Endothelial cell of umbilical vein (primary cell): Measurements from ENCODE around the gene MRGPRD. TPM values are rescaled to one million over a fixed set of nuclear protein-coding genes. Genes with fewer than 3 reads are reported as not detected.

Experiments
- BruUV-seq: library from RNA; stranded (reverse); fragments of 400-500 nt; replicated peaks from 2 replicates; lab custom pipeline; 2021; lab: Mats Ljungman, UMichigan
- CTCF ChIA-PET: fragments of 300-600, 350-600 bp; sonication (Branson Sonifier 250); formaldehyde crosslinking; loops from one replicate; lab custom pipeline; 2021; ENCODE audit warnings: antibody characterized with exemption, inconsistent platforms; lab: Charles Lee
- POLR2A ChIA-PET: fragments of 300-600, 350-600 bp; sonication (Branson Sonifier 250); formaldehyde crosslinking; loops from one replicate; lab custom pipeline; 2021; ENCODE audit warnings: antibody characterized with exemption, inconsistent platforms; lab: Charles Lee
- DNase-seq: peaks from one replicate; pipeline ENCODE4 v3.0.0-alpha.2; 2011; ENCODE audit warnings: low read depth, low spot score
- FAIRE-seq: peaks from 2 replicates; lab custom pipeline; 2011; peaks lifted over from hg19 to GRCh38; lab: Jason Lieb, UNC
- H2AFZ ChIP-seq: 2 replicates; pipeline ENCODE4 v1.6.0; 2012; ENCODE audit warnings: low read depth, low read length, control low read depth, inconsistent platforms
- H3K27ac ChIP-seq: 2 replicates; pipeline ENCODE4 v1.5.1; 2011; ENCODE audit warnings: low read depth, mild to moderate bottlenecking, control low read depth, low read length, moderate library complexity; ENCODE audit not compliant: insufficient read depth
- H3K27me3 ChIP-seq, 2 experiments: 2 replicates each; pipeline versions ENCODE4 v1.6.0 to v1.6.1; 2011; ENCODE audit warnings: low read length in 2 of 2, mixed read lengths in 1 of 2; ENCODE audit not compliant: control insufficient read depth in 2 of 2, insufficient read depth in 2 of 2
- H3K36me3 ChIP-seq, 2 experiments: 2 replicates in 1 of 2; 3 replicates in 1 of 2; pipeline ENCODE4 v1.5.1; 2011; ENCODE audit warnings: low read length in 2 of 2, mild to moderate bottlenecking in 1 of 2, moderate library complexity in 1 of 2; ENCODE audit not compliant: control insufficient read depth in 2 of 2, insufficient read depth in 2 of 2; ENCODE audit errors: extremely low read depth in 1 of 2
- H3K4me1 ChIP-seq: 3 replicates; pipeline ENCODE4 v1.5.1; 2011; ENCODE audit warnings: mild to moderate bottlenecking, low read length; ENCODE audit not compliant: control insufficient read depth, insufficient read depth; ENCODE audit errors: extremely low read depth
- H3K4me2 ChIP-seq: 2 replicates; pipeline ENCODE4 v1.6.1; 2011; ENCODE audit warnings: low read length, control low read depth, mixed read lengths; ENCODE audit not compliant: insufficient read depth
- H3K4me3 ChIP-seq, 3 experiments: fragments of 200-600 bp in 1 of 3; sonication (generic), shearing (Covaris generic) in 1 of 3; replicated peaks in 1 of 3; 2 replicates each; pipeline ENCODE4 v1.5.1; 2011 to 2016; ENCODE audit warnings: control low read depth in 3 of 3, low read length in 3 of 3, mild to moderate bottlenecking in 2 of 3, inconsistent platforms in 1 of 3, low read depth in 1 of 3, moderate library complexity in 1 of 3; ENCODE audit not compliant: insufficient read depth in 1 of 3
- H3K79me2 ChIP-seq: 2 replicates; pipeline ENCODE4 v1.6.0; 2012; ENCODE audit warnings: low read length, inconsistent platforms; ENCODE audit not compliant: control insufficient read depth, insufficient read depth
- H3K9ac ChIP-seq: replicated peaks from 2 replicates; pipeline ENCODE3; 2011; ENCODE audit warnings: low read length, control low read depth; ENCODE audit not compliant: insufficient read depth; ENCODE audit errors: extremely low read depth
- H3K9me1 ChIP-seq: replicated peaks from 3 replicates; pipeline ENCODE4 v1.6.0; 2011; ENCODE audit warnings: mild to moderate bottlenecking, low read length; ENCODE audit not compliant: control insufficient read depth, insufficient read depth; ENCODE audit errors: extremely low read depth
- H3K9me3 ChIP-seq: replicated peaks from 2 replicates; pipeline ENCODE4 v1.5.1; 2012; ENCODE audit warnings: low read length, inconsistent platforms; ENCODE audit not compliant: control insufficient read depth, insufficient read depth
- H4K20me1 ChIP-seq: replicated peaks from 2 replicates; pipeline ENCODE3; 2011; ENCODE audit warnings: mild to moderate bottlenecking, low read length; ENCODE audit not compliant: control insufficient read depth, insufficient read depth; ENCODE audit errors: extremely low read depth
- CTCF ChIP-seq, 2 donors: IDR thresholded peaks; 1 replicate in 1 of 2; 2 replicates in 1 of 2; pipeline ENCODE4 v1.5.1; 2011; ENCODE audit warnings: low read length in 2 of 2, mild to moderate bottlenecking in 2 of 2, moderate library complexity in 2 of 2, control low read depth in 1 of 2, inconsistent platforms in 1 of 2, low read depth in 1 of 2; ENCODE audit not compliant: insufficient read depth in 1 of 2; ENCODE audit errors: extremely low read depth in 1 of 2
- EZH2 ChIP-seq: IDR thresholded peaks from 2 replicates; pipeline ENCODE4 v1.6.1; 2012; ENCODE audit warnings: borderline replicate concordance, low read depth, mild to moderate bottlenecking, moderate library complexity, low read length, inconsistent platforms; ENCODE audit not compliant: severe bottlenecking
- FOS ChIP-seq: IDR thresholded peaks from 2 replicates; pipeline ENCODE4 v1.6.1; 2011; ENCODE audit warnings: mild to moderate bottlenecking, low read length, moderate library complexity, borderline replicate concordance; ENCODE audit not compliant: insufficient read depth
- GATA2 ChIP-seq: IDR thresholded peaks from 2 replicates; pipeline ENCODE4 v1.7.0; 2011; ENCODE audit warnings: low read depth, mild to moderate bottlenecking, moderate library complexity, mixed read lengths, low read length; ENCODE audit not compliant: insufficient read length, insufficient read depth
- JUN ChIP-seq: IDR thresholded peaks from 2 replicates; pipeline ENCODE4 v1.6.1; 2011; ENCODE audit warnings: borderline replicate concordance, low read depth; ENCODE audit not compliant: insufficient read length, insufficient read depth
- MAX ChIP-seq: IDR thresholded peaks from 2 replicates; pipeline ENCODE4 v1.6.1; 2011; ENCODE audit not compliant: insufficient read depth, insufficient read length
- MYC ChIP-seq: IDR thresholded peaks from one replicate; pipeline ENCODE4 v1.6.1; 2011; ENCODE audit warnings: mild to moderate bottlenecking, low read depth, low read length
- POLR2A ChIP-seq: IDR thresholded peaks from 2 replicates; pipeline ENCODE4 v1.6.1; 2012; ENCODE audit warnings: low read depth, mild to moderate bottlenecking, control low read depth, low read length
- POLR2AphosphoS5 ChIP-seq: IDR thresholded peaks from 2 replicates; pipeline ENCODE4 v1.6.1; 2012; ENCODE audit warnings: low read depth, mild to moderate bottlenecking, control low read depth, low read length, moderate library complexity; ENCODE audit not compliant: insufficient read depth
- dilution Hi-C: fragments of 300-500 bp; cut with MboI; formaldehyde crosslinking; loops from one replicate; pipeline ENCODE4 v1.15.0; 2019; ENCODE audit warnings: low sequenced_read_pairs; ENCODE audit not compliant: extremely low pct_ligation_motif_present
- intact Hi-C: fragments of 100-400 bp; cut with micrococcal nuclease; formaldehyde crosslinking; loops from one replicate; pipeline ENCODE4 v1.10.0; 2022
- polyA plus RNA-seq, 4 experiments: library from polyadenylated mRNA; depleted of rRNA in 3 of 4; stranded (reverse) in 3 of 4; unstranded in 1 of 4; fragments of >200 nt; gene quantifications; 2 replicates each; pipeline versions ENCODE4 v1.2.1 to v1.2.3, GENCODE V29; 2011 to 2012; ENCODE audit warnings: missing spikeins in 1 of 4
- total RNA-seq: library from RNA; stranded (reverse); gene quantifications from 2 replicates; pipeline ENCODE4 v1.2.3, GENCODE V29; 2021

Gene MRGPRD
- total and polyA plus RNA-seq, 2 donors (not counting 3 experiments of a cell fraction or from before 2014, with no cell fraction given), result not detected

GRCh38 chr11:68994161-68994893, 13.5 kb upstream of the MRGPRD start:
- Histone ChIP-seq H3K9ac (no peak overlapping the region), H3K27ac (no peak overlapping the region), H2AFZ (no peak overlapping the region), H3K4me3 (no peak overlapping the region), H3K27me3 (peaks cover 0 to 3% of the 10 kb centered on the region in 2 experiments), H3K36me3 (no peaks in the 10 kb centered on the region), H3K9me3 (no peaks in the 10 kb centered on the region), H4K20me1 (no peaks in the 10 kb centered on the region), H3K79me2 (no peaks in the 10 kb centered on the region), H3K4me2 (no peak overlapping the region), H3K9me1 (no peaks in the 10 kb centered on the region), H3K4me1 (no peaks in the 10 kb centered on the region)
- DNase-seq, result no peak
- ChIA-PET CTCF (interaction anchor here (0.7 to 1.5 kb wide), 2 partner anchors 9 to 26 kb away, joined by 3 read pairs; no protein-coding TSS in a partner anchor), POLR2A (no interaction called here)
- intact Hi-C loops (no loop called here), dilution Hi-C loops (no loop called here)
- FAIRE-seq, result no peak
- TF ChIP-seq JUN, result no peak
- TF ChIP-seq MYC, result no peak
- no peak for TF ChIP-seq POLR2A
- TF ChIP-seq FOS, result no peak
- no peak for TF ChIP-seq EZH2
- TF ChIP-seq POLR2AphosphoS5, result no peak
- no peak for TF ChIP-seq CTCF (IDR thresholded peaks at IDR 0.05; ENCODE audit: extremely low read depth in 1 of 2, insufficient read depth in 1 of 2, low read depth in 1 of 2, low read length in 2 of 2)
- TF ChIP-seq GATA2, result no peak
- TF ChIP-seq MAX, result no peak
- BruUV-seq, result no TSS peak
